Measurements from ENCODE around the gene MCOLN3. TPM values are rescaled to one million over a fixed set of nuclear protein-coding genes. Genes with fewer than 3 reads are reported as not detected.

MCOLN3 gene
- total RNA-seq, 1 donor from 2014 or later: 0.09 TPM

DNA sequence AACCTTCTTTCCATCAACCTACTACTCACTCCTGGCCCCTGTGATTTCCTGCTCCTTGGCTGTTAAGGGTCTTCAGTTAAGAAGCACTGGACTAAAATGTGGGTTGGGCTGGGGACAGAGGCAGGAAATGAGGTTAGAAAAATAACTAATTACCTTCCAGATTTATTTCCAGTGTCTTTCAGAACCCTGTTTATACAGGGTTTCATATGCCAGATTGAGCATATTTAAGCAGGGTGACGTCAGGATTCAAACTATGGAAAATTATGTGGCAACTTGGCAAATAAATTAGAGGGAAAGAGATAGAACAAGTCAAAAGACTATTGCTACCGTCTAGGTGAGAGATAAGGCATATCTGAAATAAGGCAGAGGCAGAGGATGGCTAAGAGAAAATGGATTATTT is 11.7 kb upstream of the MCOLN3 start:
- DNase-seq (ENCODE audit: low read depth, low spot score): no peak
- Mint-ChIP-seq H3K4me3 (peak overlapping the region; percentile 72), H3K36me3 (ENCODE audit: low read depth) (no peaks in the 10 kb centered on the region), H3K9me3 (no peaks in the 10 kb centered on the region), H3K27ac (ENCODE audit: unreplicated experiment) (no peak overlapping the region), H3K4me1 (peaks cover 11% of the 10 kb centered on the region), H3K27me3 (ENCODE audit: low read depth) (peaks cover 17% of the 10 kb centered on the region)
- TF ChIP-seq, protein P1, sequence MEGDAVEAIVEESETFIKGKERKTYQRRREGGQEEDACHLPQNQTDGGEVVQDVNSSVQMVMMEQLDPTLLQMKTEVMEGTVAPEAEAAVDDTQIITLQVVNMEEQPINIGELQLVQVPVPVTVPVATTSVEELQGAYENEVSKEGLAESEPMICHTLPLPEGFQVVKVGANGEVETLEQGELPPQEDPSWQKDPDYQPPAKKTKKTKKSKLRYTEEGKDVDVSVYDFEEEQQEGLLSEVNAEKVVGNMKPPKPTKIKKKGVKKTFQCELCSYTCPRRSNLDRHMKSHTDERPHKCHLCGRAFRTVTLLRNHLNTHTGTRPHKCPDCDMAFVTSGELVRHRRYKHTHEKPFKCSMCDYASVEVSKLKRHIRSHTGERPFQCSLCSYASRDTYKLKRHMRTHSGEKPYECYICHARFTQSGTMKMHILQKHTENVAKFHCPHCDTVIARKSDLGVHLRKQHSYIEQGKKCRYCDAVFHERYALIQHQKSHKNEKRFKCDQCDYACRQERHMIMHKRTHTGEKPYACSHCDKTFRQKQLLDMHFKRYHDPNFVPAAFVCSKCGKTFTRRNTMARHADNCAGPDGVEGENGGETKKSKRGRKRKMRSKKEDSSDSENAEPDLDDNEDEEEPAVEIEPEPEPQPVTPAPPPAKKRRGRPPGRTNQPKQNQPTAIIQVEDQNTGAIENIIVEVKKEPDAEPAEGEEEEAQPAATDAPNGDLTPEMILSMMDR (conservative IDR thresholded peaks at IDR 0.05): no peak

DNA sequence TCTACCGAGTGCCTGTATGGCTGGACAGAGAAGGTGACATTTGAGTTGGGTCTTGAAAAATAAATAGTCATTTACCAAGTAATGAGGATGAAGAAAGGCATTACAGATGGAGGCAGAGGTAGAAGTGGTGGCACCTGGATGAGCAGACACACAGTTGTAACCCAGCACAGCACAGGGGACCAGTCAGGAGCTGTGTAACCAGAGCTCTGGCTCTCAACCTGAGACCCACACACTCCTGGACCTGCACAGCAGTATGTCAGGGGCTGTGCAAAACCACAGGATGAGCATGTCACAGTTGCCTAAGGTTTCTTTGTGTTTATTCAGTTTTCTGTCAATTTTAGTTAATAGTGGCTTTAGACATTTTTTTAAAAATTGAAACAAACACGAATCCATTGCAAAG is 11.3 kb upstream of the MCOLN3 start:
- H3K4me3 Mint-ChIP-seq: peak overlapping the region; percentile 33
- H3K36me3 Mint-ChIP-seq (ENCODE audit: low read depth): no peaks in the 10 kb centered on the region
- TF ChIP-seq, protein P1 (conservative IDR thresholded peaks at IDR 0.05): no peak
- no peak for DNase-seq (ENCODE audit: low read depth, low spot score)
- H3K9me3 Mint-ChIP-seq: no peaks in the 10 kb centered on the region
- peaks cover 21% of the 10 kb centered on the region for H3K27me3 Mint-ChIP-seq (ENCODE audit: low read depth)
- H3K4me1 Mint-ChIP-seq: peaks cover 11% of the 10 kb centered on the region
- H3K27ac Mint-ChIP-seq (ENCODE audit: unreplicated experiment): no peak overlapping the region

DNA sequence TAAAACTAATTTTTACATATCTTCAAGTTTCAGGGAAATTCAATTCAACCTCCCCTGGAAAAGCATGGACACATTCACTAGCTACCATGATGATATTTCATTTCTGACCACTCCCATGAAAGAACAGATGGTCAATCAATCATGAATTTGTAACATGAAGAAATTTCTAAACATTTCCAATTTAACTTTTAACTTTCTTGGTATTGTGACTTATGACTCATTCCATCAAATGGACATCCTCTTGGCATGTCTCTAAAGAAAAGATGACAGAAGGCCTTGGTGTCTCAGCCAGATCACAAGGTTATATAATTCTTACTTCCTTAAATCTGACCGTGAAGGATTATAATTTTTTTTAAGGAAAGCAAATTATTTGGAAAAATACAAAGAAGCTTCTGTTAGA is 10.5 kb upstream of the MCOLN3 start:
- no peak for DNase-seq (ENCODE audit: low read depth, low spot score)
- TF ChIP-seq, protein P1 (conservative IDR thresholded peaks at IDR 0.05): no peak
- peaks cover 25% of the 10 kb centered on the region for H3K27me3 Mint-ChIP-seq (ENCODE audit: low read depth)
- H3K4me3 Mint-ChIP-seq: no peak overlapping the region
- H3K36me3 Mint-ChIP-seq (ENCODE audit: low read depth): no peaks in the 10 kb centered on the region
- no peak overlapping the region for H3K27ac Mint-ChIP-seq (ENCODE audit: unreplicated experiment)
- no peaks in the 10 kb centered on the region for H3K9me3 Mint-ChIP-seq
- peaks cover 11% of the 10 kb centered on the region for H3K4me1 Mint-ChIP-seq

DNA sequence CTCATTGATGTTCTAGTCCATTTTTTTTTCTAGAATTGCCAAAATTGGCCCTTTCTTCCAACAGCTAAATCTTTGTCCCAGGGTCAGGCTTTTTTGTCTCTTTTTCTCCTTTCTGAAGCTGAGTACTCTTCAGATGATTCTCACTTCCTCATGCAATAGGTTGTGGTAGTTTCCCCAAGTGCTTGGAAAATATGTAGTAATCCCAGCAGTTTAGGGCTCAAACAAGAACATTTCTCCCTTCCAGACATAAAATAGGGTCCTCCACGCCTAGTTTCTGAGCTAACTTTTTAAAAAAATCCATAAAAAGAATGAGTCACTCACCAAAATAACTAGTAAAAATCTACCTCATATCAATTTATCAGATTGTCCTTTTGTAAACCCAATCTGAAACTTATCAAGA is 10.0 kb upstream of the MCOLN3 start:
- peaks cover 27% of the 10 kb centered on the region for H3K27me3 Mint-ChIP-seq (ENCODE audit: low read depth)
- no peak overlapping the region for H3K27ac Mint-ChIP-seq (ENCODE audit: unreplicated experiment)
- peaks cover 11% of the 10 kb centered on the region for H3K4me1 Mint-ChIP-seq
- no peaks in the 10 kb centered on the region for H3K36me3 Mint-ChIP-seq (ENCODE audit: low read depth)
- H3K4me3 Mint-ChIP-seq: no peak overlapping the region
- H3K9me3 Mint-ChIP-seq: no peaks in the 10 kb centered on the region
- TF ChIP-seq, protein P1 (conservative IDR thresholded peaks at IDR 0.05): no peak
- DNase-seq (ENCODE audit: low read depth, low spot score): no peak

DNA sequence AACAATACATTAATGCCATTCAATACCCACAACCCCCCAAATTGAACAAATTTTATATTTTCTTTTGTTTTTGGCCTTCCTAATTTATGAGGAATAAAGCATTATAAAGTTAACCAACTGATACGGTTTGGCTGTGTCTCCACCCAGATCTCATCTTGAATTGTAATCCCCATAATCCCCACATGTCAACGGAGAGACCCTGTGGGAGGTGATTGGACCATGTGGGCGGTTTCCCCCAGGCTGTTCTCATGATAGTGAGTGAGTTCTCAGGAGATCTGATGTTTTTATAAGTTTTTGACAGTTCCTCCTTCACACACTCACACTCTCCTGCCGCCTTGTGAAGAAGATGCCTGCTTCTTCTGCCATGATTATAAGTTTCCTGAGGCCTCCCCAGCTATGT is 6.4 kb upstream of the MCOLN3 start:
- H3K4me3 Mint-ChIP-seq: no peak overlapping the region
- no peak overlapping the region for H3K27ac Mint-ChIP-seq (ENCODE audit: unreplicated experiment)
- no peaks in the 10 kb centered on the region for H3K36me3 Mint-ChIP-seq (ENCODE audit: low read depth)
- no peaks in the 10 kb centered on the region for H3K9me3 Mint-ChIP-seq
- no peak for DNase-seq (ENCODE audit: low read depth, low spot score)
- H3K4me1 Mint-ChIP-seq: no peaks in the 10 kb centered on the region
- TF ChIP-seq, protein P1 (conservative IDR thresholded peaks at IDR 0.05): no peak
- H3K27me3 Mint-ChIP-seq (ENCODE audit: low read depth): peaks cover 42% of the 10 kb centered on the region

DNA sequence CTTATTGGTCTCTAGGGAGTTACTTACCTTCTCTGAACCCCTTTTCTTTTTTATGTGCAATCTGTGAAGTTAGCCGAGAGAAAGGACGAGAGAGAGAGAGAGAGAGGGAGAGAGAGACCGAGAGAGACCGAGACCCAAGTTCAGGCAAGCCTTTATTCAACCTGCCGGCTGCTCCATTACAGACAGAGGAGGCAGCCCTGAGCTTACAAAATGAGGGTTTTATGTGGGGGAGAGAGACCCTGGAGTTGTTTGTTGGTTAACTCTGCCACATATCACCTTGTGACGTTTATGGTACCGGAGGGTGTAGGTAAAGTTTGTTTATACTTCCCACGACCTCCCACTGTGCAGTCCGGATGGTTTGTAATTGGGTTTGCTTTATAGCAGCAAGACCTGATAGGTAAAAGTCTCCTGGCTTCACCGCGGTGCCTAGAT is 1.5 kb upstream of the MCOLN3 start:
- H3K9me3 Mint-ChIP-seq: no peaks in the 10 kb centered on the region

More for the DNA sequence above, 1.5 kb upstream of the MCOLN3 start:
- Mint-ChIP-seq H3K4me3 (peak overlapping the region; percentile 42), H3K27ac (ENCODE audit: unreplicated experiment) (no peak overlapping the region), H3K27me3 (ENCODE audit: low read depth) (peaks cover 74% of the 10 kb centered on the region), H3K36me3 (ENCODE audit: low read depth) (no peaks in the 10 kb centered on the region), H3K4me1 (peaks cover 5% of the 10 kb centered on the region)
- TF ChIP-seq, protein P1 (conservative IDR thresholded peaks at IDR 0.05): no peak
- DNase-seq (ENCODE audit: low read depth, low spot score): no peak
